NCI-H128 (cell line): Measurements from ENCODE around the gene SLC39A13.

Experiments
- DNase-seq: peaks from one replicate; lab custom pipeline; 2025; ENCODE audit not compliant: unreplicated experiment; lab: John Stamatoyannopoulos, UW

SLC39A13 gene

GRCh38 chr11:47400768-47401279, 7.6 kb upstream of the SLC39A13 start:
- DNase-seq, result no peak

- DNase-seq, result no peak
Measured at GRCh38 chr11:47403135-47403534, 5.3 kb upstream of the SLC39A13 start.

GRCh38 chr11:47403571-47403970, 4.8 kb upstream of the SLC39A13 start:
- no peak for DNase-seq

GRCh38 chr11:47406896-47407745, 1.3 kb upstream of the SLC39A13 start:
- DNase-seq, result no peak

GRCh38 chr11:47408598-47409439, 429 bp downstream of the SLC39A13 start:
- no peak for DNase-seq

GRCh38 chr11:47409440-47410369, 1.3 kb downstream of the SLC39A13 start:
- DNase-seq, result no peak

GRCh38 chr11:47410370-47411264, 2.2 kb downstream of the SLC39A13 start:
- DNase-seq, result no peak

GRCh38 chr11:47411884-47412746, 3.7 kb downstream of the SLC39A13 start:
- DNase-seq, result no peak

- no peak for DNase-seq
Measured at GRCh38 chr11:47413351-47413750, 5.0 kb downstream of the SLC39A13 start.

GRCh38 chr11:47413908-47414684, 5.7 kb downstream of the SLC39A13 start:
- no peak for DNase-seq

GRCh38 chr11:47414685-47415070, 6.3 kb downstream of the SLC39A13 start:
- no peak for DNase-seq

- no peak for DNase-seq
Measured at GRCh38 chr11:47415091-47415854, 6.9 kb downstream of the SLC39A13 start.

GRCh38 chr11:47415949-47416472, 7.6 kb downstream of the SLC39A13 start:
- DNase-seq, result no peak

GRCh38 chr11:47417712-47418111, 9.3 kb downstream of the SLC39A13 start:
- no peak for DNase-seq

- no peak for DNase-seq
Measured at GRCh38 chr11:47418454-47419259, 10.3 kb downstream of the SLC39A13 start.

- DNase-seq, result no peak
Measured at GRCh38 chr11:47425611-47426010, 17.2 kb downstream of the SLC39A13 start.
